Cortex of kidney (tissue), 1 donor: ENCODE results near the gene WWC1.
"Not testable (repeated sequence)": the region's sequence is repeated elsewhere in the genome, so short reads cannot be mapped to it uniquely, and the experiment has no call there.

Experiments used
- DNase-seq: peaks from one replicate; lab custom pipeline; 2025; lab: John Stamatoyannopoulos, UW

Gene WWC1

DNA sequence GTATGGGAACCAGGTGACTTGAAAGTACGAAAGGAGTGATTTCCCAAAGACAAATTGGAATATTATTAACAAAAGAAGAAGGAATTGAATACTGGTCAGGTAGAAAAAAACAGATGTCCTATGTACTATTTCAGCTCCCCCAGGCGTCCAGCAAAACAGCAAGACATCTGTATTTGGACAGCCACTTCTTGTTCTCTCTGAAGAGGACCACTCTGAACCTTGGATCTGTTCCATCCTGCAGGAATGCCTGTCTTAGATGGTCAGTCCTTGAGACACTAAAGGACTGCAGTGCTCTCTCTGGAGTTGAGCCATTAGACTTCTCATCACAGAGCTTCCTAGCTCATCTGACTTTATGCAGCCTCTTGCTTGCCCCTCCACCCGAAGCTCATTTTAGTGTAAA, 120.4 kb downstream of the WWC1 start:
- no peak for DNase-seq

DNA sequence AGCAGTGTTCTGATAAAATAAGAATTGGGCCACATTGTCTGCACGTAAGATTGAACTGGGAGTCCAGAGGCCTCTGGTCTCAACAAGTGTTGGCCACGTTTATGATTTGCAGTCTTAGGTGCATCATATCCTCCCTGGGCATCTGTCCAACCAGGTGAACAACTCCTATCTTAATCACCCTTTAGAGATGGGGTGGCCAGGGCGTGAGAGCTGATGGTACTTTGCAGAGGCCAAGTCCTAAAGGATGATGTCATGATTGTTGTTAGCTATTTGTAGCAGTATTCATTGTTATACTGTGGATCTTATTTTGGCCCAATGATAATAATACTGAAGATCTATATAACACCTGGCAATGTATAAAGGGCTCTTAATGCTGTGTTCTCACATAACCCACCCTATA, 121.6 kb downstream of the WWC1 start:
- DNase-seq = no peak

DNA sequence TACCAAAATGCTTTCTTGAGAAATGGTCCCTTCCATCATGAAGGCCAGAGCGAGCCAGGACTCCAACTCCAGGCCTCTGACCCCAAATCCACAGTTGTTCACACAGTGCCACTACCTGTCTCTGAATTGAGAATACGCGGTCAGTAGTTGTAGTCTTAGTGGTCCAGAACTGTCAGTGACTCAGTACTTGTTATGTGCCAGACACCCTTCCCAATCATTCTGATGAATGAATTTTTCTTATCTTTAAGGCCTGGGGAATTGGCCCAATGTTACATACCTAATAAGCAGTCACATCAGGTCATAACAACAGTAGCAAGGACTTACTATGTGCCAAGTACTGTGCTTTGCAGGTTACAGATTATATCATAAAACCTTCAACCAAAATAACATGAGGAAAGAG, 122.2 kb downstream of the WWC1 start:
- no peak for DNase-seq

DNA sequence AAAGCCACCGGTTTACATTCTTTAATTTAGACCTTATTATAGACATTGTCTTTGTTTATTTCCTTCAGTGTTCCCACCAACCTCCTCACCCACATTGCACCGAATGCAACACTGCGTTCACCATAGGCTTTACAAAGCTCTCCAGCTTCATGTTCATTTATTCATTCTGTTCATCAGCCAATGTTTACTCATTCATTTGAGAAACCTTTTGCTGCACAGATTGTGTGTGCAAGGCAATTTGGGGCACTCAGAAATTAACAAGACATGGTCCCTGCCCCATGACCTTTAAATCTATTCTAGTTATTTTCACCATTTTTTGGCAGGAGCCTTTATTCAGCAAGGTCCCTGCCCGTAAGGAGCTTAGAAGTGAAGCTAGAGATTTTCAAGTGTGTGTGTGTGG, 124.0 kb downstream of the WWC1 start:
- no peak for DNase-seq

DNA sequence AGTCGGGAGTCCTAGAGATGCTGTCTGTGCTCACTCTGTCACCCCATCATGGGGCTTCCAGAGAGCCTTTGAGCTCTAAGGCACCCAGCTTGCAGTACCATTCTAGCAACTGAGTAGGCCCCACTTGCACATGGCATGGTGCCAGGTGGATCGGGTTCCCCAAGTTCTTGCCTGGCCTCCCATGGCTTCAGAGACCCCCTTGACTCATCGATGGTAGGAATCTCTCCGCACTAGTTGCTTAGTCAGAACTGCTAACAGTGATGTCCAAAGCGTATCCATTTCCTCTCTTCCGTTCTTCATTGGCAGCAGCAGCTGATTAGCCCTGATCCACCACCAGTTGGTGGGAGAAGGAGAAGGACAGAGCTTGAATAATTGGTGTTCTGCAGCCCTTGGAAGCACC, 124.5 kb downstream of the WWC1 start:
- no peak for DNase-seq

DNA sequence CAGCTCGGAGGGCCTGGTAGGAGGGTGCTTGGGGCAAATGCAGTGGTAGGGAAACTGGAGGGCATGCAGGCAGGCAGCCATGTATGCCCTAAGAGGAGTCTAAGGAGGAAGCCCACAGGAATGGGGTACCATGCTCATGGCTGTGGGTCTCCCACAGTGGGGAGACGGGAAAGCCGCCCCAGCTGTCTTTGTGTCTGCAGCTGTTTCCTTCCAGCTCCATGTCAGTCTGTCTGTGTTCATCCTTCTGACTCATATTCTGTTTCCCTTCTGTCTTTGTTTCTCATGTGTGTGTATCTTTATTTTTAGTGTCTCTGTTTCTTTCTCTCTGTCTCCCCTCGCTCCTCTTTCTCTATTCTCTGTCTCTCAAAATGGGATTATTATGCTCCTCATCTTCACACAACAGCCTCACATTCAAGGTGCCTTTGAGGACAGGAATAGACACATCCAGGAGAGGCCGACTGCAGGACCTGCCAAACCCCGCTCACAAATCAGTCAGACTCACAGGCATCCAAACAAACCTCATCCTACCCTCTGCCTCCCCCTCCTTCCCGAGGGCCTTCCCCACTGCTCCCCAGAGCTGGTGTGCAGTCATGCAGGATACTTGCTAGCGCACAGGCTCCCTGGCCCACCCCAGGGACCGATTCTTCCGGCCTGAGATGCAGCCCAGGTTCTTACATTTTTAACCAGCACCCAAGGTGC, 126.4 kb downstream of the WWC1 start:
- DNase-seq = no peak

DNA sequence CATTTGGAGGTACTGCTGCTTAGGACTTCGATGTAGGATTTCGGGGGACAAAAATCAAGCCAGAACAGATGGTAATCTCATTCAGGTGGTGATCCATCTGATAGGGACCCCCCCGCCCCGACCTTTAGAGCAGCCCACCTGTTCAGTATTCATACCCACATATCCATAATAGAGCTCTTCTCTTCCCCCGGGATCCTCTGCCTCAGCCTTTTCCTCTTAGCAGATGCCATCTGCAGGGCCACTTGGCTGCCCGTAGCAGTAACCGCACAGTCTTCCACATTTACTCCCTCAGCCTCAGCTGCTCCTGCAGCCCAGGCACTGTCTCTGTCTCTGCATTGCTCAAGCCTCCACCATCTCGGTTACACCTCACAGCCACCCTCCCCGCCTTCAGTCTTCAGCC, 129.0 kb downstream of the WWC1 start:
- no peak for DNase-seq

DNA sequence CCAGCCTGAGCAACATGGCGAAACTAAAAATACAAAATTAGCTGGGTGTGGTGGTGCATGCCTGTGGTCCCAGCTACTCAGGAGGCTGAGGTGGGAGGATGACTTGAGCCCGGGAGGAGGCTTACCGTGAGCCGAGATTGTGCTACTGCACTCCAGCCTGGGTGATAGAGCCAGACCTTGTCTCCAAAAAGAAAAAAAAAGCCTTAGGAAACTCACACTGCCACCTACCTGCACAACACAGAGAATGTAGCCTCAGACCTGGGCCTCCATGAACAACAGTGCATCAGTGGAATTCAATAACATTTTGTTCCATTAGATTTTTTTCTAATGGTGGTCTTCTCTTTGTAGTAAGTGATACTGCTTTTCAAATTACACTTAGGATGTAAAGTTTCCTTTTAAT, 131.0 kb downstream of the WWC1 start:
- no peak for DNase-seq

DNA sequence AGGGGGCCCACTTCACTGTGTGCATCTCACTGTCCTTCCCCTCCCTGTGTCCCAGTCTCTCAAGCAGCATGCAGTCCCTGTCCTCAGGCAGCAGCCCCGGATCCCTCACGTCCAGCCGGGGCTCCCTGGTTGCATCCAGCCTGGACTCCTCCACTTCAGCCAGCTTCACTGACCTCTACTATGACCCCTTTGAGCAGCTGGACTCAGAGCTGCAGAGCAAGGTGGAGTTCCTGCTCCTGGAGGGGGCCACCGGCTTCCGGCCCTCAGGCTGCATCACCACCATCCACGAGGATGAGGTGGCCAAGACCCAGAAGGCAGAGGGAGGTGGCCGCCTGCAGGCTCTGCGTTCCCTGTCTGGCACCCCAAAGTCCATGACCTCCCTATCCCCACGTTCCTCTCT, 132.0 kb downstream of the WWC1 start:
- DNase-seq = no peak

DNA sequence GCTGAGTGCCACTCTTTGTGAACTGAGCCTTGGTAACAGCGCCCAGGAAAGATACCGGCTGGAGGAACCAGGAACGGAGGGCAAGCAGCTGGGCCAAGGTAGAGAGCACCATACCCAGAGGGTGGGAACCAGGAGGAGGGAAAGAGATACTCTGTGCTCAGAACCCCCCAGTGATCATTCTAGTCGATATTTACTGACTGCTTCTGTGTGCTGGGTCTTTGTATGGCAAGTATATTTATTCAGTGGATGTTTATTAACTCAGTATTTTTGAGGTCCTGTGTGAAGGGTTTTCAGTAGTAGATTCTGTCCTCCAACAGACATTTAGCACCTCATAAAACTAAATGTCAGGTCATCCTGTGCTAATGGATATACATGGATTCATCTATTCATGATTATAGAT, 132.5 kb downstream of the WWC1 start:
- DNase-seq = no peak

DNA sequence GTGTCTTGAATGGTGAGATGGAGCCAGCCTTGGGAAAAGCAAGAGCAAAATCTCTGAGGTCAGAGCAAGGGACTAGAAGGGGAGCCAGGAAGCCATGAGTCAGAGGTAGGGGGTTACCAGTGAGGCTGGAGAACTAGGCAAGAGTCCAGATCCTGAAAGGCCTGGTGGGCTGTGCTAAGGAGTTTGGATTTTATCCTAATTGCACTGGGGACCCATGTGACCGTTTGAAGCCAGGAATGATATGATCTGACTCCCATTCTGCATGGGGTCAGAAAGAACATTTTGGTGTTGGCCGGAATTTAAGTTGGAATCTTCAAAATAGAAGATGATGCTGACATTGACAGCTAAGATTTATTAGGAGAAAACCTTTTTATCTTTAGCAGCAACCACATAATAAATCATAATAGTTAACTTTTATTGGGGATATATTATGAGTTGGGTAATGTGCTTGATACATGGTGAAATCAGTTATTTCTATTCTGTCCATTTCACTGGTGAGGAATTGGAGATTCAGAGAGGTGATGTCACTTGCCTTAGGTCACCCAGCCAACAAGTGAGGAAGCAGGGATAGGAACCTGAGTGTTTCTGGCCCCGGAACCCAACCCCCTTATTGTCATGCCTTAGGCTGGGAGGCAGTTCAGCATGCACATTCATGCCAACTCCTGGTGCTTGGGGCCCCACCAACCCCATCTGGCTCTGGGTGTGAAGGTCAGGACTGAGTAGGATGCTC, 133.3 kb downstream of the WWC1 start:
- DNase-seq = no peak

DNA sequence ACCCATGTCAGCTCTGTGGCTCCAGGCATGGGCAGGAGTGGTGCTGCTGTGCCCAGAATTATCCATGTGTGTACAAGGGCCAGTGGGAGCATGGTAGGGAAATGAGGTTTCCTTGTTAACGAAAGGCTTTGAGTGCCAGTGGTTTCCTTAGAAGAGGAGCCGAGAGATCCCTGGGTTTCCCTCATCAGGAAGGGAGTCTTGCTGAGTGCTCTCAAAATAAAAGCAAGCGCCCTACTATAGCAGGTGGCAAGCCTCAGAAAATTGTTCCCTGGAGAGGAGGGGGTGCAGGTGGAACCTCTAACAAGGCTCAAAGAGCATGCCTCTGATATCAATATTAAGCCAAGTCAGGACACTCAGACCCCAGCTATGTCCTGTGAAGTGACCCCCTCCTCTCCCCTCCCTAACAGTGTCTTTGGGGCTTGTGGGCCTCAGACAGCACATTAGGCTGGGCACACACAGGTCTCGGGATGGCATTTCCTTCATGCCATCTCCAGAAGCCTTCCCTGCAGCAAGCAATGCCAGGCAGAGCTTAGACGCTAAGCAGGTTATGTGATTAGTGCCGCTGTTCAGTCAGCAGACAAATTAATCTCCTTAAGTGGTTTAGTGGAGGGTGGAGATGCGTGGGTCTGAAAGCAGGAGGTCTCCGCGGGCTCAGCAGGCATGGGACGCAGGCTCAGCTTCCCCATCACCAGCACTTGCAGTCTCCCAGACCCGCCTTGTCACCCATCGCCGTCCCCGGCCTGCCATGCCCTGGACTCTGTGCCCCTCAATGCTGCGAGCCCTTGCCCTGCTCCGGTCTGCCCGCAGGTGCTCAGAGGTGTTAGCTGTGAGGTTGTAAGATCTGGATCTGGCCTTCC, 134.8 kb downstream of the WWC1 start:
- DNase-seq = no peak

DNA sequence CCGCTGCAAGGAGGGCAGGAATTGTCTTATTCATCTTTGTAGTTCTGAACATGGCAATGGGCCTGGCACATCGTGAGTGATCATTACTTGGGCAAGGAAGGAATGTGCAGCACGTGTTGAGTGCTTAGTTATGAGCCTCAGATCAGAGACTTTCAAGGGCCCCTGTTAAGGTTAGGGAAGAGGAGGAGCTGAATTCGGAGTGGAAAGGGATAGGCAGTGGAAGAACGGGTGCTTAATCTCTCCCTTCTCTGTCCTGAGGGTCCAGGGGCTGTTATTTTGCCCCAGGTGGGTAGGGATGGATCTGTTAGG, 135.4 kb downstream of the WWC1 start:
- no peak for DNase-seq

DNA sequence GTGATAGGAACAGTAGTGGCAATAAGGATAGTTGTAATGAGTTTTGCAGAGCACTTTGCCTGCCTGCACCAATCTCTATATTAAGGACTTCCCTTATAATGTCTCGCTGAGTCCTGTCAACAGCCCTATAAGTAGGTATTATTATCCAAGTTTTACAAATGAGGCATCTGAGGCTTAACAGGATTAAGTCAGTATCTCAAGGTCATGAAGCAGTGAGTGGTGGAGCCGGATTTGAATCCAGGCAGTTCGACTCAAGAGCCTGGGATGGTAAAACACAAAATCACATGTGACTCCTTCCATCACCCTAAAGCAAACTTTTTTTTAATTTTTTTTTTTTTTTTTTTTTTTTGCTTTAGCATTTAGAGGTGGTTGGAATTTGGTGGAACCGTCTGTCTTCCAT, 135.8 kb downstream of the WWC1 start:
- DNase-seq = no peak

DNA sequence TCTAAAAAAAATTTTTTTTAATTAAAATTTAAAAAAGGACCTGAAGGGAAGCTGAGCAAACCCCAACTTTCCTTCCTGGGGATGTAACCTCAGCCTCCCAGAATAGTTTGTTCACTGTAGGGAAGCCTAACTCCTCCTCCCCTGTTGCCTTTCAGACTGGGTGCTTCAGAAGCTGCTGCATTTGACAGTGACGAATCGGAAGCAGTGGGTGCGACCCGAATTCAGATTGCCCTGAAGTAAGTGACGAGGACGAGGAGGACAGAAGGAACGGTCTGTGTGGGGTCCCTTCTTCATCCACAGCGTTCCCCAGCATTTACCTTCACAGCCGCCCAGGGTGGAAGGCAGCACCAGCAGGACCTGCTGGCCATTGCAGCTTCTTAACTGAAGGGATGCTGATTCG, 137.1 kb downstream of the WWC1 start:
- no peak for DNase-seq

DNA sequence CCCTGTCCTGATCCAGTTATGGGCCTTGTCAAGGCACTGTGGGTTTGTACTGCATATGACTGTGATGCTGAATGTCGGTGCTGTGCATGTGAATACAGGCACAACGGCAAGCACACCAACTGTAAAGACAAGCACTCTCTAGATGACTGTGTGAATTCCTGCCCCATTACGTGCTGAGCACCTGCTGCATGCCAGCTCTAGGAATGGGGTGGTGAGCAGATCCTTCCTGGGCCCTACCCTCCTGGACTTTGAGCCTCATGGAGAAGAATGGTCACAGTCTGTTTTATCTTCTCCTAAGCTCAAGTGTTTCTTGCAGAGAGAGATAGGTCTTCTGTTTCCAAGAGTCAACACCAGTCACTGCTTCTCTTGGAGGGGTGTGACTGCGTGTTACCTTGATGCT, 138.9 kb downstream of the WWC1 start:
- DNase-seq = no peak

DNA sequence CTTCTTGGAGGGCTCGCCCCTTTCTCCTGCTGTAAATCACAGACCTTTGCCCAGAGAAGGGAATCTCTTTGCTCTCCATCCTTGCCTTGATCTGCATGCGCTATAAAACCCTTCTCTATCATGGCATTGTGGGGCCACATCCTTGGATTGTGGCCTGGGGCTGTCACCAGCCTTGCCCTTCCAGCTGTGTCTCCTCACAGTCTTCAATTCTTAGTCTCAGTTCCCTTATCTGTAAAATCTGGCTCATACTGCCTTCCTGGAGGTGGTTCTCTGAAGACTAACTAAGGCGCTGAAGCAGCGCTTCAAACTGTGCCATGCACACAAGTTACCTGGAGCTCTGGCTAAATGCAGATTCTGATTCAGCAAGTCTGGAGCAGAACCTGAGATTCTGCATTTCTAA, 141.5 kb downstream of the WWC1 start:
- no peak for DNase-seq

DNA sequence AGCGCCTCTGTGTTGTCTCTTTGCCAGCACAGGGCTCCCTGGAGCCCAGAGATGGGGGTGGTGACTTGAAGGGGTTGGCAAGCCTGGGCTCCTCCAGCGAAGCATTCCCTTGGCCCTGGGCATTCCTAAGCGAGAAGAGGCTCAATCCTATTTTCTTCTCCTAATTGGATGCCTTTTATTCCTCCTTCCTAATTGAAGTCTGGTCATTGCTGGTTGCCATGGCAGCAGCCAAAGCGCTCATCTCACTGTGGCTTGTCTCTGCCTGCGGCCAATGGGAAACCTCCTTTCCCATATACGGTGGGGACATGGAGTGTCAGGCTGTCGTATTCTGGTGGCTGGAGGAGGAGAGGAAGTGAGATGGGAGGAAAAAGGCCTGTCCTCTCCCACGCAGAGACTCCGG, 142.6 kb downstream of the WWC1 start:
- no peak for DNase-seq

DNA sequence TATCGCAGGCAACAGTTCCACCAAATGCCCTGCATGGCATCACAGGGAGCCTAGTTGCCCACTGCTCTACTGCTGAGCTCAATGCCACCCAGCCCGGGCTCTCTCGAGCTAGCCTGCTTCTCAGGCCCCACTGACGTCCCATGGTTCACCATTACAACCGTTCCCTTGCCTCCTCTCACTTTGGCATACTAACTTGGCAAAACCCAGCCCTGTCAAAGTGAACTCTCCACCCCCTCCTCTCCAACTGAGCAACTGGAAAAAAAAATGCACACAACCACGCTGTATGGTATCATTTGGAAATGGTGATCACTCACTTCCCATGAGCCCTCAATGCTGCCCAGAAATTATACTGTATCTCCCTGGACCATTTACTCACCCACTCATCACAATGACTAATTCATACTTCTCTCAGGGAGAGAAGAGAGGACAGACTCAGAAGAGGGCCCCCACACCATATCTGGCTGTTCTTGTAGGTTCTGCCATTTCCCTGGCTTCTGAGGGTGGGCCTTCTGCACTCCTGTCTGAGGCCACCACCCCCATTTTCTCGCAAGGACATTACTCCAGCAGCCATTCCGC, 143.4 kb downstream of the WWC1 start:
- DNase-seq = no peak

DNA sequence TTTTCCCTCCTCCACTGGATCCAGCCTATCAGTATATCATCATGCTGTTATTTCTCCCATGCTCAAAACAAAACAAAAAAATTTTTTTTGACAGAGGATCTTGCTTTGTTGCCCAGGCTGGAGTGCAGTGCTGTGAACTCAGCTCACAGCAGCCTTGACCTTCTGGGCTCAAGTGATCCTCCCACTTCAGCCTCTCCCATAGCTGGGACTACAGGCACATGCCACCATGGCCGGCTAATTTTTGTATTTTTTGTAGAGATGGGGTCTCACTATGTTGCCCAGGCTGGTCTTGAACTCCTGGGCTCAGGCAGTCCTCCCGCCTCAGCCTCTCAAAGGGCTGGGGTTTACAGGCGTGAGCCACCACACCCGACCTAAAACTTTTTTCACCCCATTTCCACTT, 143.9 kb downstream of the WWC1 start:
- DNase-seq = not testable (repeated sequence)

DNA sequence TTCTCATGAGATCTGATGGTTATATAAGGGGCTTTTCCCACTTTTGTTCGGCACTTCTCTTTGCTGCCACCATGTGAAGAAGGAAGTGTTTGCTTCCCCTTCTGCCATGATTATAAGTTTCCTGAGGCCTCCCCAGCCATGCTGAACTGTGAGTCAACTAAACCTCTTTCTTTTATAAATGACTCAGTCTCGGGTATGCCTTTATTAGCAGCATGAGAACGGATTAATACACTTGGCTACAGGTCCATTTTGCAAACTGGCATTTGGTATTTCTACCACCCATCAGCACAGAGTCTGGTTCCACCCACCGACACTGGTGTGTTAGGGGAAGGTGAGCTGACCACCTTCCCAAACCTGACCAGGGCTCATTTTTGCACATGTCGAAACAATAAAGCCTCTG, 146.9 kb downstream of the WWC1 start:
- DNase-seq = no peak

DNA sequence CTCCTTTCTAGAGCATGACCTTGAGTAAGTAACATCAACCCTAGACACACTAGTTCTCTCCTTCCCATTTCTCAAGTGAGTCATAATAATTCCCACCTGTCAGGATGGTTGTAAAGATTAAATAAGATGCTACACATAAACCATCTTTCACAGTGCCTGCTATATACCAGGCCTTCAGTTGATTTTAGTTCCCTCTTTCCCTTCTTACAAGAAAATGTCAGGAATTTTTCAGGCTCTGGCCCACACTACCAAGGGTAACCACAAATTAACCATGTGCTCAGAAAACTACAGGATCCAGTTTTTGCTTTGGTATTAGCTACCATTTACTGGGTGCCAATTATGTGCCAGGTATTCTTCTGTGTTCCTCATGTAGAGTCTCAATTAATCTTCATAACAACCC, 152.1 kb downstream of the WWC1 start:
- no peak for DNase-seq
